ES-I3 (cell line): ENCODE measurements around the gene CADM3.

Source experiments
- H3K36me3 ChIP-seq: 2 replicates; pipeline ENCODE4 v1.6.1; 2013; ENCODE audit warnings: mild to moderate bottlenecking, low read length, control low read depth, moderate library complexity; ENCODE audit not compliant: insufficient read depth
- H3K4me1 ChIP-seq: 2 replicates; pipeline ENCODE4 v1.6.1; 2013; ENCODE audit warnings: mild to moderate bottlenecking, control low read depth, low read length; ENCODE audit not compliant: insufficient read depth
- H3K9ac ChIP-seq: 2 replicates; pipeline ENCODE4 v1.6.1; 2013; ENCODE audit warnings: low read depth, mild to moderate bottlenecking, low read length, moderate library complexity
- H3K9me3 ChIP-seq: 2 replicates; pipeline ENCODE4 v1.6.1; 2013; ENCODE audit warnings: mild to moderate bottlenecking, low read length, moderate library complexity; ENCODE audit not compliant: control insufficient read depth, insufficient read depth

CADM3 gene

DNA sequence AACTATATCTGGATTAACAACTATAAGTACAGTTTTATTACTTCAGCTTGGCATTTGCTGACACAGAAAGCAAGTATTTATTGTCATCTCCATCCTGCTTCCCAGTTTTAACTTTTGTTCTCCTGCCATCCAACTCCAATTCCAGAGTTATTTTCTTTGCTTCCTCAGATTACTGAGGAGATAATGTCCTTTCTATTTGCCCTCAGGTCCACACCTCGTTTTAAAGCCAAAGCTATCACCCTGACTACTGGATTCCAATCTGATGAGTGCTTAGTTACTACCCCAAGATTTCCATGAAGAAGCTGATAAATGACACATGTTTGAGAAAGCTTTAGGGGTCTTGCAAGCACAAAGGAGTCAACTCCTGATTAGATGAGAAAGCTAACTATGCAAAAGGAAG is 58.5 kb downstream of the CADM3 start:
- Histone ChIP-seq H3K4me1 (no peaks in the 10 kb centered on the region), H3K9ac (no peak overlapping the region), H3K9me3 (no peaks in the 10 kb centered on the region), H3K36me3 (no peaks in the 10 kb centered on the region)

DNA sequence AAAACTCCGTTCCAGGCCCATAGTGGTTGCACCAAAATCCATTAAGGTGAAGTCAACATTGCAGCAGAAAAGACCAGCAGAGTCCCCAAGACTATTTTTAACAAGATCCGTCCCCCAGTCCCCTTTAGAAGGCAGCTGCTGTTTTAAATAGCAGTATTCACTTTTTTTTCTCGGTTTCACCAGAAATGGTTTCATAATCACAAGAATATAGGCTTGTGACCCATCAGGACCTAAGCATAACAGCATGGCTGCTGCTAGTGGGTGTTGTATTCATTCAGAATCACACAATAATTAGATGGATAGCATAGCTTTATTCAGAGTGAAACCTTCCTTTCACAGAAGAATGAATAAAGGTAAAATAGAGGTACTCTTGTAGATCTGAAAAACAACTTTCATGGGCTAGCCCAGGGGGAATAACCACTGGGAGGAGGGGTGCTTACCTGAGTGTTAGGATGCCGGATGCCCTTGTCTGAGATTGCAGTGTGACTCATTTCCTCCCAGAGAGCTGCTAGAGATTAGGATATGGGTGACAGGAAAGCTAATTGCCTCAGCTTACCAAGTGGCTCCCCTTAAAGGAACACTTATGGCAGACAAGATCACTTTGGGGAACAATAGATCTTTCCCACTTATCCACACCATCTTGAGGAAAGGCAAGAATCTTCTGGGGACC is 68.3 kb downstream of the CADM3 start:
- Histone ChIP-seq H3K36me3 (no peaks in the 10 kb centered on the region), H3K9ac (no peak overlapping the region), H3K9me3 (no peaks in the 10 kb centered on the region), H3K4me1 (no peaks in the 10 kb centered on the region)

- no peak overlapping the region for H3K9ac ChIP-seq
- no peaks in the 10 kb centered on the region for H3K9me3 ChIP-seq
- H3K36me3 ChIP-seq = no peaks in the 10 kb centered on the region
- no peaks in the 10 kb centered on the region for H3K4me1 ChIP-seq
These were observed 75.9 kb downstream of the CADM3 start for GRCh38 chr1:159247266-159247665.

- Histone ChIP-seq H3K9me3 (no peaks in the 10 kb centered on the region), H3K4me1 (no peaks in the 10 kb centered on the region), H3K36me3 (no peaks in the 10 kb centered on the region), H3K9ac (no peak overlapping the region)
These were observed 76.9 kb downstream of the CADM3 start for GRCh38 chr1:159248311-159248710.

GRCh38 chr1:159250638-159251216 is 79.3 kb downstream of the CADM3 start:
- Histone ChIP-seq H3K9me3 (no peaks in the 10 kb centered on the region), H3K9ac (no peak overlapping the region), H3K36me3 (no peaks in the 10 kb centered on the region), H3K4me1 (no peaks in the 10 kb centered on the region)
